Subcutaneous abdominal adipose tissue (tissue), 5 donors: Measurements from ENCODE around the gene LAMA2.

Experiments
- H3K27ac ChIP-seq: one replicate; pipeline ENCODE4 v1.7.0; 2013; ENCODE audit warnings: low read depth, mild to moderate bottlenecking, inconsistent platforms, low read length, moderate library complexity
- H3K27me3 ChIP-seq, 5 donors: one replicate each; pipeline ENCODE4 v1.7.0; 2013; ENCODE audit warnings: low read length in 5 of 5, inconsistent platforms in 1 of 5; ENCODE audit not compliant: control insufficient read depth in 5 of 5, insufficient read depth in 4 of 5
- H3K36me3 ChIP-seq, 5 donors: one replicate each; pipeline ENCODE4 v1.7.0; 2013; ENCODE audit warnings: low read length in 5 of 5; ENCODE audit not compliant: control insufficient read depth in 5 of 5, insufficient read depth in 5 of 5
- H3K4me1 ChIP-seq, 5 donors: one replicate each; pipeline ENCODE4 v1.7.0; 2013; ENCODE audit warnings: low read length in 5 of 5, mild to moderate bottlenecking in 3 of 5, moderate library complexity in 1 of 5; ENCODE audit not compliant: control insufficient read depth in 5 of 5, insufficient read depth in 5 of 5
- H3K4me3 ChIP-seq, 5 donors: one replicate each; pipeline ENCODE4 v1.7.0; 2013; ENCODE audit warnings: low read length in 5 of 5, low read depth in 1 of 5
- H3K9ac ChIP-seq, 5 donors: one replicate each; pipeline ENCODE4 v1.7.0; 2013; ENCODE audit warnings: low read length in 5 of 5, mild to moderate bottlenecking in 4 of 5, moderate library complexity in 3 of 5
- H3K9me3 ChIP-seq, 5 donors: one replicate each; pipeline ENCODE4 v1.7.0; 2013; ENCODE audit warnings: low read length in 5 of 5; ENCODE audit not compliant: control insufficient read depth in 5 of 5
- donor health status: healthy.
- donor health status: healthy.
- donor health status: healthy.
- donor health status: healthy.
- donor health status: healthy.

The LAMA2 gene

DNA sequence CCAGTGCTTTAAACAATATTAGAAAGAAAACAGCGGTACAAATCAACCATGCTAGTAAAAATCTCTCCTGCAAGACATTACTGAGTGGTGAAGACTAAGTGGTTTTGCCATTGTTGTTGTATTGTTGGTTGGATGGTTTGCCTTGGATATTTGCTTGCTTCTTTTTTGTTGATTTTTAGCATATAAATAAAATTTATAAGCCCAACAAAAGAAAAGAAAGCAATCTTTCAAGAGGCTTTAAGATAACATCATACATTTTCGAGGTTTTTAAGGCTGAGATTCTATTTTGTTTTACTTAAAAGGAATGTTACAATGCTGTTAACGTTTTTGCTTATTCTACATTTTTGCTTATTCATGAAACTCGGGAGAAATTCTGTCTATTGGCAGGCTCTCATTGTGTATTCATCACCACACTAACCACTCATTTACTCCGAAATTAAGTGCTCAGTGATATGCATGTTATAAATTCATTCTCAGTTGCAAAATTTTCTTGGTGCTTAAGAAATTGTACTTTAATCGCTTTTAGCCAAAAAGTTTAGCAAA lies 139.1 kb downstream of the LAMA2 start:
- H3K27me3 ChIP-seq = no peaks in the 10 kb centered on the region
- H3K4me1 ChIP-seq = peaks cover 0 to 4% (median 0%) of the 10 kb centered on the region in 5 donors
- H3K9me3 ChIP-seq = peaks cover 0 to 4% (median 0%) of the 10 kb centered on the region in 5 donors
- no peak overlapping the region for H3K9ac ChIP-seq
- H3K27ac ChIP-seq = no peak overlapping the region
- no peaks in the 10 kb centered on the region for H3K36me3 ChIP-seq
- H3K4me3 ChIP-seq = no peak overlapping the region

DNA sequence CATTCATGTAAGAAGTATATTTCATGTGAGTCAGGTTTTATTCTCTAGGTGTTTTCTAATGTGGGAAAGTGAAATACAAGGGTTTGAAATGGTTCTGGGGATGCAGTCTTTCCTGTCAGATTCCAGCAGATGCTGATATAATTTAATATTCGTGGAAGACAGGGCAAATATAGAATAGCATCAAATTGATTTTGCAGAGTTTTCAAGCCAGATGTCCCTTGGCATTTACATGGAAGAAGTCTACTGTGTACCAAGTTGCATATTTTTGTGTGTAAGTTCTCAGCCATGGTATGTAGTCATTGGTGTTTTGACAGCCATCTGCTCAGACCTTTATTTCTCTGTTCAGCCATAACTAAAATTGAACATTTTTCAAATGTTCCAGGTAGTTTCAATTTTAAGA lies 143.7 kb downstream of the LAMA2 start:
- Histone ChIP-seq H3K9ac (no peak overlapping the region), H3K36me3 (no peaks in the 10 kb centered on the region), H3K4me3 (no peak overlapping the region), H3K27me3 (no peaks in the 10 kb centered on the region), H3K27ac (no peak overlapping the region), H3K9me3 (no peaks in the 10 kb centered on the region), H3K4me1 (peaks cover 0 to 8% (median 0%) of the 10 kb centered on the region in 5 donors)

DNA sequence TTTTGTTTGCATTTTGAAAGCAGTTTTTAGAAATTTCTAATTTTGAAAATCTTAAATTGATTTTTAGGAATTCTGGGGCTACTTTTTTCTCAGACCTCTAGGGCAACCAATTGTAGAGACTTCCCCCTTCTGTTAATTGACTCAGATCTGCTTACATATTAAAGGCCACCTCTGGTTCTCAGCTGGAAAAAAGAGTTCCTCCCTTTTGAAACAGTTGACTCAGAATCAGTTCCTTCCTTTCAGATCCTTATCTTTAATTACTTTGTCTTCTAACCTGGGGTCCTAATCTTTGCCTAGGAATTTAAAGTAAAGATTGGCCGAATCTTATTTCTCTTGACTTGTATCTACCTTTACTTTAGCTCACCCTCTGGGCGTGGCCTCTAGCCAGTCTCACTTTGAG lies 146.8 kb downstream of the LAMA2 start:
- Histone ChIP-seq H3K4me3 (no peak overlapping the region), H3K27me3 (no peaks in the 10 kb centered on the region), H3K4me1 (peaks cover 0 to 4% (median 0%) of the 10 kb centered on the region in 5 donors), H3K9me3 (no peaks in the 10 kb centered on the region), H3K36me3 (no peaks in the 10 kb centered on the region), H3K27ac (no peak overlapping the region), H3K9ac (no peak overlapping the region)

DNA sequence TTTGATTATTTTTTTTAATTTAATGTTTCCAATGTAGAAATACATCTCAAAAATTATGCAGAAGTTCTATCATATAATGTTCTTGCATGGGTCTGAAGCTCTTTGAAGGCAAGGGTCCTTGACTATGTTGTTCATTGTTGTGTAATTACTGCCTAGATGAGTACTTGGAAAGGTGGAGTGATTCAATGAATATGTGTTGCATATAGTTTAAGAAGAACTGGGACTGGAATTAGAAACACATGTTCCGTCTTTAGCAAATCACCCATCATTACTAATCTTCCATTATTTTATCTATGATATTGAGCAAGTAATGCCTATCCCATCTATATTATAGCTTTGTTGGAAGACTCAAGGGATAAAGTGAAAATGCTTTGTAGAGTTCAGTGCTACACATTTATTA lies 147.3 kb downstream of the LAMA2 start:
- Histone ChIP-seq H3K9ac (no peak overlapping the region), H3K4me3 (no peak overlapping the region), H3K9me3 (no peaks in the 10 kb centered on the region), H3K27ac (no peak overlapping the region), H3K36me3 (no peaks in the 10 kb centered on the region), H3K4me1 (peaks cover 0 to 4% (median 0%) of the 10 kb centered on the region in 5 donors), H3K27me3 (no peaks in the 10 kb centered on the region)

DNA sequence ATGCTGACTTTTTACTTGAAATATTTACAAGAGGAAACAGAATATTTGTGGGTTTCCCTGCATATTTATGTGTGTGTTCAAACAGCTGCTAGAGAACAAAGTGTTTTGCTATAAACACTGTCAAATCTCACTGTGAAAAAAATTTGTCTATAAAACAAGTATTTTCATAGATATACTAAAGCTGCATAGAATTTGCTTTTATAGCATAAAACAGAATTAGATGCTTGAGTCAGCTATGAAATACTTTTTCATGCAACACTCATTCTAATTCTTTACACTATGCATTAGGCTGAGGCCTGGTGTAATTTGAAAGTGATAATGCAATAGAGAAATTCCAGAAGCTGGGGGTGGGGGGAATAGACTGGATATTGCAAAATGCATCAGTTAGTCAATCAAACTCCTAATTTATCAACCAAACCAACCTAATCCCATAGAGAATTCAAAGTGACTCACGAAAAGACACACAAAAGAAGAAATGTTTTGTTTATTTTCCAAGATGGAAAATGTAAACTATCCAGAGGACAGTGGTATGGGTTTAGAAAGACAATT lies 148.2 kb downstream of the LAMA2 start:
- Histone ChIP-seq H3K4me1 (peaks cover 0 to 4% (median 0%) of the 10 kb centered on the region in 5 donors), H3K27ac (no peak overlapping the region), H3K27me3 (no peaks in the 10 kb centered on the region), H3K36me3 (no peaks in the 10 kb centered on the region), H3K9ac (no peak overlapping the region), H3K9me3 (no peaks in the 10 kb centered on the region), H3K4me3 (no peak overlapping the region)

DNA sequence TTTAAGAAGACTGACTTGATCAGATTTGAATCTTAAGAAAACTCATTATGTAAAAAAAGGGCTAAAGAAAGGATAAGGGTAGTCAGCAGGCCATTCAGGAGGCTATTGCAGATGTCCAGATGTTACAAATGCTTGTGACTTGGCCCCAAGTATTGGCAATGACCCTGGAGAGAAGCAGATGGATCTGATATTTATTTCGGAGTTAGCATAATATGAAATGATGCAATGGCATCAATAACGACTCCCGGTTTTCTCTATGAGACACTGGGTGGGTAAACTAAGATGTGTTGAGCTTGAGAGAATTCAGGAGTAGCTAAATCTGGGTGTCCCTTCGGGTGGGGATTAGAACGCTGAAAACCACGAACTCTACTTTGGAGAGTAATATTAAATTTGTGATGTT lies 149.7 kb downstream of the LAMA2 start:
- Histone ChIP-seq H3K4me1 (peaks cover 0 to 4% (median 0%) of the 10 kb centered on the region in 5 donors), H3K36me3 (no peaks in the 10 kb centered on the region), H3K9ac (no peak overlapping the region), H3K4me3 (peak overlapping the region in 1 of 5 donors; percentile 13), H3K9me3 (no peaks in the 10 kb centered on the region), H3K27ac (peak overlapping the region; percentile 37), H3K27me3 (no peaks in the 10 kb centered on the region)

DNA sequence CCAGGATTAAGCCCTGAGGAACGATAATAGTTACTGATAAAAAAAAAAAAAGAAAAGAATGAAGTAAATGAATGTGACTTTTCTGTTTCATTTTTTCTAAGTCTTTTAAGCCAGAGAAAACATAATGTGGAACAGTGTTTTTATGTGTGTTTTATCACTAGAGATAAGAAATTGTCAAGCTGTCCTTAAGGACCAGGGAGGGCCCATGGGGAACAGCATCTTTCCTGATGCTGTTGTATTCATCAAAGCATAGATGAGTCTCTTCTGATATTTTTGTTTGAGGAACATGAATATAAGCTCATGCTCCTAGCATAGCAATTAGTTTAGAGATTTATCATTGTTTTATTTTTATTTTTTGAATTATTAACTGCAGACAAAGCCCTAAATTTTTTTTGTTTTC lies 150.2 kb downstream of the LAMA2 start:
- no peak overlapping the region for H3K9ac ChIP-seq
- H3K4me3 ChIP-seq = no peak overlapping the region

DNA sequence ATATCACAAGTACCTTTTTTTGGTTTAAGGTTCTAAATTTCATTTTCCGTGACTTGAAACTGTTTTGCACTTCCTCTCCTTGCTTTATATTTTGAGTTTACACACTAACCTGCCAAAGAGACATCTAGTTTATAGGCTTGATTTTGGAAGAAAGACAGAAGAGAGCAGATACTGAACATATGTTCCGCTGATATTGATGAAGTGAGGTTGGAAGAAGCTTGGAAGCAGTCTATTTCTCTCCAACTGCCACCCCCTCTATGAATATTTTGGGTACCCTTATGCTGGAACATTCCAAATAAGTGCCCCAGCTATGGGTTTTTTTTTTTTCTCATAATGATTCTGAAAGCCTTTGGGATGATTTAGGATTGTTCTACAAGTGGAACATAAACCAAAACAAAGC lies 150.6 kb downstream of the LAMA2 start:
- Histone ChIP-seq H3K27ac (no peak overlapping the region), H3K36me3 (no peaks in the 10 kb centered on the region), H3K4me1 (peaks cover 0 to 4% (median 0%) of the 10 kb centered on the region in 5 donors), H3K9ac (no peak overlapping the region), H3K27me3 (no peaks in the 10 kb centered on the region), H3K9me3 (no peaks in the 10 kb centered on the region), H3K4me3 (no peak overlapping the region)

More for the DNA sequence above, 150.2 kb downstream of the LAMA2 start:
- Histone ChIP-seq H3K9me3 (no peaks in the 10 kb centered on the region), H3K27me3 (no peaks in the 10 kb centered on the region), H3K27ac (no peak overlapping the region), H3K36me3 (no peaks in the 10 kb centered on the region), H3K4me1 (peaks cover 0 to 4% (median 0%) of the 10 kb centered on the region in 5 donors)

DNA sequence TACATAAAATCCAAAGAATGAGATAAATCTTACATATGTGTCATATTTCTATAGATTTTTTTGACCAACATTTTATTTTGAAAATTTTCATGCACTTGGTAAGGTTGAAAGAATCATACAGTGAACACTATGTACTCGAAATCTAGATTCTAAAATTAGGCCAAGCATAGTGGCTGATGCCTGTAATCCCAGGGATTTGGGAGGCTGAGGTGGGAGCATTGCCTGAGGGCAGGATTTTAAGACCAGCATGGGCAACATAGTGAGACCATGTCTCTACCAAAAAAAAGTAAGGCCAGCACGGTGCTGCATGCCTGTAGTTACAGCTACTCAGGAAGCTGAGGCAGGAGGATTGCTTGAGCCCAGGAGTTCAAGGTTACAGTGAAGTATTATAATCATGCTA lies 158.6 kb downstream of the LAMA2 start:
- Histone ChIP-seq H3K4me1 (no peaks in the 10 kb centered on the region), H3K27me3 (no peaks in the 10 kb centered on the region), H3K36me3 (no peaks in the 10 kb centered on the region), H3K9me3 (peaks cover 0 to 7% (median 2%) of the 10 kb centered on the region in 5 donors), H3K9ac (no peak overlapping the region), H3K4me3 (no peak overlapping the region), H3K27ac (no peak overlapping the region)

DNA sequence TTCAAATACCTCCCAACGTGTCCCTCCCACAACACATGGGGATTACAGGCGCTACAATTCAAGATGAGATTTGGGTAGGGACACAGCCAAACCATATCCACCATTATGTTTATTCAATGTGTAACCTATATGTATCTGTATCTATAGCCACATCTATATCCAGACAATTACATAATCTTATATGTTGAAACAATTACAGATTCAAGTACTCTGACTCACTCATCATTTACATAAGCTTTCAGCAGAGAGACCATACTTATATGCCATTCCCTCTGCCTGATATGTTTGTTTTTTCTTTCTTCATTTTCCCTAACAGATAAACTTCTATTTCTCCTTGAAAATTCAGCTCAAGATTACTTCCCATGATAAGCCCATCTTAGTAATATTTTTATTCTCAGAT lies 163.6 kb downstream of the LAMA2 start:
- H3K9me3 ChIP-seq = peaks cover 0 to 7% (median 2%) of the 10 kb centered on the region in 5 donors
- no peaks in the 10 kb centered on the region for H3K27me3 ChIP-seq
- no peak overlapping the region for H3K27ac ChIP-seq
- H3K4me3 ChIP-seq = no peak overlapping the region
- H3K4me1 ChIP-seq = no peaks in the 10 kb centered on the region
- no peak overlapping the region for H3K9ac ChIP-seq
- peaks cover 0 to 8% (median 3%) of the 10 kb centered on the region in 5 donors for H3K36me3 ChIP-seq
